IPS-11a (cell line): ENCODE data around the gene PPP4R2.

Experiments used
- H3K4me3 ChIP-seq: one replicate; pipeline ENCODE4 v1.5.1; 2013; ENCODE audit warnings: low read depth, low read length, control low read depth

Gene PPP4R2, protein sequence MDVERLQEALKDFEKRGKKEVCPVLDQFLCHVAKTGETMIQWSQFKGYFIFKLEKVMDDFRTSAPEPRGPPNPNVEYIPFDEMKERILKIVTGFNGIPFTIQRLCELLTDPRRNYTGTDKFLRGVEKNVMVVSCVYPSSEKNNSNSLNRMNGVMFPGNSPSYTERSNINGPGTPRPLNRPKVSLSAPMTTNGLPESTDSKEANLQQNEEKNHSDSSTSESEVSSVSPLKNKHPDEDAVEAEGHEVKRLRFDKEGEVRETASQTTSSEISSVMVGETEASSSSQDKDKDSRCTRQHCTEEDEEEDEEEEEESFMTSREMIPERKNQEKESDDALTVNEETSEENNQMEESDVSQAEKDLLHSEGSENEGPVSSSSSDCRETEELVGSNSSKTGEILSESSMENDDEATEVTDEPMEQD

DNA sequence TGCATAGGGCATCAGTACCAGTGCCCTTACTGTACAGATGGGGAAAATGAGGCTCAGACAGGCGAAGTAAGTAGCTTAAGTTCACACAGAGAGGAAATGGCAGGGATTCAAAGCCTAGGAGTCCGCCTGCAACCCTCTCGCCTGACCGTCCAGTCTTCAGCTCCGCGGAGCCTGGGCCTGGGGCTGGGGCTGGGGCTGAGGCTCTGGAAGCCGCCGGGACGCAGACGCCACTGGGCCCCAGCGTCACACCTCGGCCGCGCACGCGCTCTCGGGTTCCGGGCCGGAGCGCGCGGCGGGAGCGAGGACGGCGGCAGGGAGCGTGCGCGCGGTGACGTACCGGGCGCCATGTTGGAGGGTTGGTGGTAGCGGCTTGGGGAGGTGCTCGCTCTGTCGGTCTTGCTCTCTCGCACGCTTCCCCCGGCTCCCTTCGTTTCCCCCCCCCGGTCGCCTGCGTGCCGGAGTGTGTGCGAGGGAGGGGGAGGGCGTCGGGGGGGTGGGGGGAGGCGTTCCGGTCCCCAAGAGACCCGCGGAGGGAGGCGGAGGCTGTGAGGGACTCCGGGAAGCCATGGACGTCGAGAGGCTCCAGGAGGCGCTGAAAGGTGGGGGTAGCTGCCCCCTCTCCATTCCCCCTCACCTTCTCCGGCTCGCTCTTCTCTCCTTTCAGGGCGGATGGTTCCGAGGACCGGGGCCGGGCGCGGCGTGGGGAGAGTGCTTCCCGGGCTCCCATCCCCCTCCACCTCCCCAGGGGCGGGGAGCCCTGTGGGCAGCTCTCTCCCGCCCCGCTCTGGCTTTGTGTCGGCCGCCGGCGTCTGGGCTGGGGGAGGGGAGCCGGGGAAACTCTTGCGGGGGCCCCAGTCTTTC, at the start of gene PPP4R2:
Gene PPP4R2, plus strand, starts transcription at position 339 of the 861 bp plus-strand sequence. Its CDS starts 227 bp downstream, at position 566.
- H3K4me3 ChIP-seq, result peak within 1 kb of the TSS; percentile 87

- no peak overlapping the region for H3K4me3 ChIP-seq
These were observed 48.7 kb upstream of the PPP4R2 start for GRCh38 chr3:72947715-72948490.

DNA sequence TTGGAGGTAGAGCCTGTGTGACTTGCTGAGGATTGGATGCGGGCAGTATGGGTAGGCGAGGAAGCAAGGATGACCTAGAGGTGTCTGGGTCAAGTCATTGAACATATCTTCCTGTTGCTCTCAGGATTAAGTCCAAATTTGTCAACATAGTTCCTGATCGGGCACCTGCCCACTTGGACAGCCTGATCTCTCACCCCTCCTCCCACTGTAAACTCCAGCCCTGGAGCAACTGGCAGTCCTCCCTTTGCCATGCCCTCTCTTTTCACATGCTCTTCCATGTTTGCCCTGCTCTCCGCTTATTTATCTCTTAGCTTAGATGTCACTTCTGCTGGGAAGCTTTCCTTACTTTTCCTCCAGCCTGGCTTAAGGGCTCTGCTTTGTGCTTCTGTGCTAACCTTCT, 47.6 kb upstream of the PPP4R2 start:
- H3K4me3 ChIP-seq, result no peak overlapping the region

- H3K4me3 ChIP-seq, result no peak overlapping the region
These were observed 46.2 kb upstream of the PPP4R2 start for GRCh38 chr3:72950372-72950771.

GRCh38 chr3:72950801-72951200, 45.8 kb upstream of the PPP4R2 start:
- H3K4me3 ChIP-seq, result no peak overlapping the region

GRCh38 chr3:72951259-72951722, 45.3 kb upstream of the PPP4R2 start:
- no peak overlapping the region for H3K4me3 ChIP-seq

GRCh38 chr3:72953325-72953956, 43.2 kb upstream of the PPP4R2 start:
- H3K4me3 ChIP-seq, result no peak overlapping the region

DNA sequence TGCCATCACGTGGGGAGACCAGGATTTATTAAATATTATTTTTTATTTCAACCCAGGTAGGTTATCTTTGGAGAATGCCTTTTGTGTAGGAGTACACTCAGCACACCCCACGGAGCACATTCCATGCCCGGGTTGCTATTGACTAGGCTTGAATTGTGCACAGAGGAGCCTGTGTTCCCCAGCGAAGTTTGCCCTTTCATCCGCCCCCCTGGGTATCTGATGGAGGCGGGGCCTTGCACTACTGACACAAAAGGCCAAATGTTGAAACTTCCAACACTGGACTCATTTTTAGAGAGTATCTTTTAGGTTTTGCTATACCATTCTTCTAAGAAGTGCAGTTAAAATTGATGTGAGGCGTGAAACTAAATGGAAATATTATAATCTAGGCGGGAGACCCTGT, 39.3 kb upstream of the PPP4R2 start:
- H3K4me3 ChIP-seq, result no peak overlapping the region

- H3K4me3 ChIP-seq, result no peak overlapping the region
These were observed 37.3 kb upstream of the PPP4R2 start for GRCh38 chr3:72959336-72959735.

DNA sequence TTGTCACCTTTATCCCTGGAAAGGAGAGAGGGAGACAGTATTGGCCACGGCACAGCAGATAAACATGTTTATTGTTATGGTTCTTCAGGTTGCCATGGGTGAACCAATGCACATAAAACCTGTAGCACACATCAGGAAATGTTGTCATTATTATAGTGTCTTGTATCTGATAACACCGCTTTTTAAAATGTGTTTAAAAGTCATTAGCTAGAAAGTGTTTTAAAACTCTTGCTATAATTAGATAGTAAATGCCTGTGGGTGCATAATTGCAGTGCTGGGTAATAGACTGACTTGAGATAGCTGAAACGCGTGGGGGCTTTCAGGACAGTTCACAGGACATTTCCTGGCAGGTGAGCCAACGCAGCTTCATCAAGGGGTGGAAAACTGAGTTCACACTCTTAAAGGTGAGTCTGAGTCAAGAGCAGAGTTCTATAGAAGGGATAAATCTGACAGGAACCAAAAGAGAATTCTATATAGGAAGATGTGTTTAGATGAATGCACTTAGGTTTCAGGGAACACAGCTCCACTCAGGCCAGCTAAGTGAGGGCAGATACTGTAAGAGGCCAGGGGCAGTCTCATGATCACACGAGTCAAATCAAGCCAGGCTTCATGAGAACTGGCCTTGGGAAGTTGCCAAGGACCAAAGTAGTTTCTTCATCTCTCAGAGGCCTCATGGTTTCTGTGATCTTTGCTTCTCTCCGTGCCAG, 35.6 kb upstream of the PPP4R2 start:
- H3K4me3 ChIP-seq, result no peak overlapping the region

DNA sequence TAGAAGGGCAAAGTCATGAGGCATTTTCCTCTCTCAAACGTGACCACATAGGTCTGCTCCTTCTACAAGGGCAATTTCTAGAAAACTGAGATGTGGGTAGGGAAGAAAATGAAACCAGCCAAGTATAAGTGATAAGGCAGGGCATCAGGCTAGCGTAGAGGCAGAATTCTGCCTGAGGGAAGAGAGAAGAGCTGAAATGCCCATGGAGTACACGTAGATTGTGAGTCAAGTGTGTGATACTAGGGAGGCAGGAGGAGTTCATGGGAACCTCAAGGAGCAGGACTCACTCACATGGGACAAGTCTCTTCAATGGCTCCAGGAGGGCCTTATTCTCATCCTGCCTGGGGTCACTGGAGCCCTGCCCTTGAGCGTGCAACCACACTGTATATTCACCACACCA, 34.9 kb upstream of the PPP4R2 start:
- H3K4me3 ChIP-seq, result no peak overlapping the region

DNA sequence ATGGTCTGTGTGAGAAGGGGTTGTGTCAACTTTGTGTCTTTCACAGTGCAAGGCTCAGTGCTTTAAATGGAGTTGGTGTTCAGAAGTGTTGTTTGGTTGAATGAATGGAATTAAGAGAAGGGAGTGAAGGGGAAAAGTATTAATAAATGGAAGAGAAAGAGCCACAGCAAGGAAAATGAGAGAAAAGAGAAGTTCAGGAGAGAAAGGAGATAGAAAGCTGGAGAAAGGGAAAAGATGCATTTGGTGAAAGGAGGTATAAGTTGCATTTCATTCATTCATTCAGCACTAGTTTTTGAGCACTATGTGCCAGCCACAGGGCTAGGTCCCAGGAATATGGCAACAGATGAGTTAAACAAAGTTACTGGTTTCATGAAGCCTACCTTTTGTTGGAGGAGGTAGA, 34.3 kb upstream of the PPP4R2 start:
- no peak overlapping the region for H3K4me3 ChIP-seq

GRCh38 chr3:72964633-72965032, 32.0 kb upstream of the PPP4R2 start:
- H3K4me3 ChIP-seq, result no peak overlapping the region

GRCh38 chr3:72968266-72968664, 28.3 kb upstream of the PPP4R2 start:
- no peak overlapping the region for H3K4me3 ChIP-seq

- H3K4me3 ChIP-seq, result no peak overlapping the region
These were observed 26.8 kb upstream of the PPP4R2 start for GRCh38 chr3:72969766-72970165.

- no peak overlapping the region for H3K4me3 ChIP-seq
These were observed 25.7 kb upstream of the PPP4R2 start for GRCh38 chr3:72970942-72971341.

DNA sequence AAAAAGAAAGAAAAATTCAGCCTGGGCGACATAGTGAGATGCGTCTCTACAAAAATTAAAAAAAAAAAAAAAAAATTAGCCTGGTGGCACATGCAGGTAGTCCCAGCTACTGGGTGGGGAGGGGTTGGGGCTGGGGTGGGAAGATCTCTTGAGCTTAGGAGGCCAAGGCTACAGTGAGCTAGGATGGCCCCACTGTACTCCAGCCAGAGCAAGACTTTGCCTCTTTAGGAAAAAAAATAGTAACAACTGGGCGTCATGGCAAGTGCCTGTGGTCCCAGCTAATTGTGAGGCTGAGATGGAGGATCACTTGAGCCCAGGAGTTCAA, 23.9 kb upstream of the PPP4R2 start:
- H3K4me3 ChIP-seq, result no peak overlapping the region

GRCh38 chr3:72973031-72973723, 23.4 kb upstream of the PPP4R2 start:
- H3K4me3 ChIP-seq, result no peak overlapping the region

- H3K4me3 ChIP-seq, result no peak overlapping the region
These were observed 22.8 kb upstream of the PPP4R2 start for GRCh38 chr3:72973786-72974185.

DNA sequence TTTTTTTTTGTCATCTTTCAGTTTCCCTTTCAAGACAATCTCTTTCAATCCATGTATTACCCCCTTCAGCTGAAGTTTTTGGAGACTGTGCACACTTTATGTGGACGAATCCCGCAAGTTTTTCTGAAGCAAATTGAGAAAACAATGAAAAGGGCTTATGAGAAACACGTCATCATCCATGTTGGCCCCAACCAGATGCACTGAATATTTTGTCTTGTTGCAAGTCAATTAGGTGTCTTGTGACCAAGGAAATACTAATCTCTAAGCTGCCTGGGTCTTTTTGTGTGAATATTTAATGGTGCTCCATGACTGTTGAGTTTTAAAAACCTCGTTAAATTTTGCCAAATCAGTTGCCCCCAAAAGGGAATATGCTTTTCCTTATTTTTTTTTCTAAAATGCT, 21.7 kb upstream of the PPP4R2 start:
- H3K4me3 ChIP-seq, result no peak overlapping the region
